ENCODE results near the gene CPEB3.

DNA sequence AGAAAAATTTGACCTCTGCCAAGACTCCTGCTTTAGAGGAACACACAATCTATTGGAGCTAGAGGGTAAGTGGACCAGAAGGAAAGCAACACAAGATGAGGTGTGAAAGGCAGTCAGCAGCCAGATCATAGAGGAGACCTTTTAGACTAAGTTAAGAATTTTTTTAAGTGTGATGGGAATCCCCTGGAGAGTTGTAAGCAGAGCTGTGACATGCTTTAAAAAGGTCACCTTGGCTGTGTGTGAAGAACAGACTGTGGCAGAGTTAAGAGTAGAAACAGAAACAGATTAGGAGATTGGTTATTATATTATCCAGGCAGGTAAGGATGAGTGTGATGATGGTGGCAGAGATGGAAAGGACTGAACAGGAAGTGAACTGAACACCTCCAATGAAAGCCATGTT, 23.5 kb downstream of the CPEB3 start:
- TF ChIP-seq, protein P1, sequence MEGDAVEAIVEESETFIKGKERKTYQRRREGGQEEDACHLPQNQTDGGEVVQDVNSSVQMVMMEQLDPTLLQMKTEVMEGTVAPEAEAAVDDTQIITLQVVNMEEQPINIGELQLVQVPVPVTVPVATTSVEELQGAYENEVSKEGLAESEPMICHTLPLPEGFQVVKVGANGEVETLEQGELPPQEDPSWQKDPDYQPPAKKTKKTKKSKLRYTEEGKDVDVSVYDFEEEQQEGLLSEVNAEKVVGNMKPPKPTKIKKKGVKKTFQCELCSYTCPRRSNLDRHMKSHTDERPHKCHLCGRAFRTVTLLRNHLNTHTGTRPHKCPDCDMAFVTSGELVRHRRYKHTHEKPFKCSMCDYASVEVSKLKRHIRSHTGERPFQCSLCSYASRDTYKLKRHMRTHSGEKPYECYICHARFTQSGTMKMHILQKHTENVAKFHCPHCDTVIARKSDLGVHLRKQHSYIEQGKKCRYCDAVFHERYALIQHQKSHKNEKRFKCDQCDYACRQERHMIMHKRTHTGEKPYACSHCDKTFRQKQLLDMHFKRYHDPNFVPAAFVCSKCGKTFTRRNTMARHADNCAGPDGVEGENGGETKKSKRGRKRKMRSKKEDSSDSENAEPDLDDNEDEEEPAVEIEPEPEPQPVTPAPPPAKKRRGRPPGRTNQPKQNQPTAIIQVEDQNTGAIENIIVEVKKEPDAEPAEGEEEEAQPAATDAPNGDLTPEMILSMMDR (IDR thresholded peaks at IDR 0.05), result no peak
- no peak for TF ChIP-seq POLR2AphosphoS5 (IDR thresholded peaks at IDR 0.05)
- no peak for TF ChIP-seq POLR2A (IDR thresholded peaks at IDR 0.05)

All from stomach (tissue), 4 donors.